HepG2 (cell line): ENCODE data around the gene CPT1A. TPM values are rescaled to one million over a fixed set of nuclear protein-coding genes. Genes with fewer than 3 reads are reported as not detected.

Experiments
- BRD4 ChIP-seq: sonication (generic); formaldehyde crosslinking; IDR thresholded peaks from 2 replicates; pipeline ENCODE4 v1.4.0; 2020; ENCODE audit warnings: missing genetic modification reagents
- EZH2 ChIP-seq: conservative IDR thresholded peaks from 2 replicates; pipeline ENCODE4 v1.6.1; 2012; ENCODE audit warnings: mild to moderate bottlenecking, low read depth, low read length, moderate library complexity
- GPN1 ChIP-seq: sonication (generic); formaldehyde crosslinking; IDR thresholded peaks from 2 replicates; pipeline ENCODE4 v1.5.1; 2020; ENCODE audit warnings: missing genetic modification reagents, borderline replicate concordance
- HDAC1 ChIP-seq: sonication (generic); formaldehyde crosslinking; IDR thresholded peaks from 2 replicates; pipeline ENCODE4 v1.5.1; 2020; ENCODE audit warnings: mild to moderate bottlenecking, missing genetic modification reagents
- HNF4G ChIP-seq, 2 experiments: sonication (generic) in 1 of 2; formaldehyde crosslinking in 1 of 2; IDR thresholded peaks; 2 replicates each; pipeline versions ENCODE4 v1.4.0 to v1.6.1; 2011 to 2020; ENCODE audit warnings: borderline replicate concordance in 2 of 2, low read depth in 2 of 2, mild to moderate bottlenecking in 2 of 2, low read length in 1 of 2, missing genetic modification reagents in 1 of 2, moderate library complexity in 1 of 2
- MAX ChIP-seq: IDR thresholded peaks from 2 replicates; pipeline ENCODE4 v1.6.1; 2012; ENCODE audit warnings: inconsistent platforms
- MEF2D ChIP-seq: sonication (generic); formaldehyde crosslinking; IDR thresholded peaks from 2 replicates; pipeline ENCODE4 v1.5.1; 2020; ENCODE audit warnings: mild to moderate bottlenecking, missing genetic modification reagents
- MXD4 ChIP-seq: IDR thresholded peaks from 2 replicates; pipeline ENCODE4 v1.6.1; 2016; ENCODE audit warnings: mild to moderate bottlenecking, missing biosample characterization, missing genetic modification reagents
- MXI1 ChIP-seq: IDR thresholded peaks from 3 replicates; pipeline ENCODE4 v1.6.1; 2012; ENCODE audit warnings: low read depth, low read length, inconsistent platforms, borderline replicate concordance
- NFATC3 ChIP-seq: sonication (generic); formaldehyde crosslinking; IDR thresholded peaks from 2 replicates; pipeline ENCODE4 v1.5.1; 2020; ENCODE audit warnings: mild to moderate bottlenecking, missing genetic modification reagents
- RXRA ChIP-seq: sonication (generic); formaldehyde crosslinking; IDR thresholded peaks from 2 replicates; pipeline ENCODE4 v1.5.1; 2020; ENCODE audit warnings: missing genetic modification reagents
- SAP130 ChIP-seq: IDR thresholded peaks from 2 replicates; pipeline ENCODE4 v1.6.1; 2016; ENCODE audit warnings: low read depth
- SKIL ChIP-seq: sonication (generic); formaldehyde crosslinking; IDR thresholded peaks from 2 replicates; pipeline ENCODE4 v1.8.0; 2022; ENCODE audit warnings: missing genetic modification reagents, mild to moderate bottlenecking, moderate library complexity, borderline replicate concordance
- TBX3 ChIP-seq: fragments of 450-650 bp; IDR thresholded peaks from 2 replicates; pipeline ENCODE4 v1.6.1; 2017; ENCODE audit warnings: antibody characterized with exemption, mild to moderate bottlenecking, inconsistent platforms, borderline replicate concordance
- ZFP36L2 ChIP-seq: sonication (generic); formaldehyde crosslinking; IDR thresholded peaks from 2 replicates; pipeline ENCODE4 v1.4.0; 2020; ENCODE audit warnings: missing genetic modification reagents
- ZFP41 ChIP-seq: sonication (generic); formaldehyde crosslinking; IDR thresholded peaks from 2 replicates; pipeline ENCODE4 v1.4.0; 2020; ENCODE audit warnings: mild to moderate bottlenecking, missing genetic modification reagents, borderline replicate concordance
- ZFX ChIP-seq: sonication (generic); formaldehyde crosslinking; IDR thresholded peaks from 2 replicates; pipeline ENCODE4 v1.4.0; 2020; ENCODE audit warnings: mild to moderate bottlenecking, low read depth, missing genetic modification reagents, moderate library complexity
- ZNF234 ChIP-seq: sonication (generic); formaldehyde crosslinking; conservative IDR thresholded peaks from 2 replicates; pipeline ENCODE4 v1.5.1; 2020; ENCODE audit warnings: mild to moderate bottlenecking, missing genetic modification reagents
- ZNF460 ChIP-seq: sonication (generic); formaldehyde crosslinking; IDR thresholded peaks from 2 replicates; pipeline ENCODE4 v1.5.1; 2020; ENCODE audit warnings: missing genetic modification reagents, mild to moderate bottlenecking, borderline replicate concordance
- ZNF567 ChIP-seq: sonication (generic); formaldehyde crosslinking; IDR thresholded peaks from 2 replicates; pipeline ENCODE4 v1.8.1; 2023; ENCODE audit warnings: mild to moderate bottlenecking, missing genetic modification reagents, borderline replicate concordance
- polyA plus RNA-seq, 8 experiments: library from polyadenylated mRNA; depleted of rRNA in 3 of 8; stranded (reverse) in 7 of 8; unstranded in 1 of 8; fragments of >200 nt; fragmentation: Illumina TruSeq in 4 of 8; extraction: Trizol in 4 of 8; gene quantifications; 2 replicates each; pipeline versions ENCODE4 v1.2.1 to v1.2.3, GENCODE V29; 2011 to 2016; ENCODE audit warnings: low read depth in 4 of 8, missing spikeins in 1 of 8, mixed read lengths in 1 of 8; ENCODE audit not compliant: insufficient read depth in 1 of 8
- total RNA-seq, 5 experiments: library from RNA; depleted of rRNA; stranded (reverse); fragments of >200 nt; fragmentation: Illumina TruSeq; extraction: Trizol; gene quantifications; 2 replicates each; pipeline ENCODE4 v1.2.3, GENCODE V29; 2016; ENCODE audit warnings: low read depth in 1 of 5
- TF ChIP-seq, protein P1 (sequence below): IDR thresholded peaks from 2 replicates; pipeline ENCODE4 v1.6.1; 2016; ENCODE audit warnings: mild to moderate bottlenecking, missing biosample characterization, missing genetic modification reagents
- TF ChIP-seq, protein P2 (sequence below): sonication (generic); formaldehyde crosslinking; IDR thresholded peaks from 2 replicates; pipeline ENCODE4 v1.8.0; 2022; ENCODE audit warnings: missing genetic modification reagents, mild to moderate bottlenecking, borderline replicate concordance
- TF ChIP-seq, protein P3 (sequence below): conservative IDR thresholded peaks from 2 replicates; pipeline ENCODE4 v1.6.1; 2018; ENCODE audit warnings: missing genetic modification reagents

Gene CPT1A
- total and polyA plus RNA-seq, 2 of the 13 experiments (the other 11 are each of a cell fraction or from before 2014, with no cell fraction given), result 7.0 to 7.1 TPM

DNA sequence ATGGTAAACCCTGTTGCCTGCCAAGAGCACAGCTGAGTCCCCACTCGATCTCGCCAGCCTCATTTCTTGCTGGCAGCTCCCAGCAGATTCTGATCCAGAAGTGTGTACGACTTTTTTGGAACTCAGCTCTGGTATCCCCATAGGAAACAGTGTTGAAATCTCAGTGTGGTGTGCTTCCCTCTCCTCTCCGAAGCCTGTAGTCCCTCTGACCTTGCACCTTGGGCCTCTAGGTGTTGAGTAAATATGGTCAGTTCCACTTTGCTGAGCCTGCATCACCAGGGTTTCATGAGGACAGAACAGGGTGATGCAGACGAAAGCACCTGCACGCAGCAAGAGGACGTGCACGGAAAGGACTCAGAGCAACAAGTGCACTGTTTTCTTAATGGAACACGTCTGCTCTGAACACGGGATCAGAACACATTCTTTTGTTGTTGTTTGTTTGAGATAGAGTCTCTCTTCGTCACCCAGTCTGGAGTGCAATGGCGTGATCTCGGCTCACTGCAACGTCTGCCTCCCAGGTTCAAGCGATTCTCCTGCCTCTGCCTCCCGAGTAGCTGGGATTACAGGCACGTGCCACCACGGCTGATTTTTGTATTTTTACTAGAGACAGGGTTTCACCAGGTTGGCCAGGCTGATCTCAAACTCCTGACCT lies 3.8 kb upstream of the CPT1A start (continued):
- TF ChIP-seq SKIL (CRISPR knock-in tag) (peak; percentile 99), MXI1 (peak; percentile 81; the same call in 2 of the 3 replicates), MAX (peak; percentile 89), RXRA (CRISPR knock-in tag) (peak; percentile 99), ZFX (CRISPR knock-in tag) (peak; percentile 76), ZNF234 (0 out of 2 replicates have a peak, but pooled peaks have one; percentile 60), ZFP36L2 (CRISPR knock-in tag) (no peak), MXD4 (CRISPR knock-in tag) (peak; percentile 74; the same call in 1 of the 2 replicates), HDAC1 (peak; percentile 98), TBX3 (peak; percentile 99), ZNF567 (CRISPR knock-in tag) (no peak; the same call in 1 of the 2 replicates), MEF2D (CRISPR knock-in tag) (0 out of 2 replicates have a peak, but pooled peaks have one; percentile 82), GPN1 (CRISPR knock-in tag) (no peak), NFATC3 (CRISPR knock-in tag) (0 out of 2 replicates have a peak, but pooled peaks have one; percentile 34), SAP130 (CRISPR knock-in tag) (peak; percentile 95), ZFP41 (CRISPR knock-in tag) (0 out of 2 replicates have a peak, but pooled peaks have one; percentile 34), HNF4G (IDR thresholded peaks at IDR 0.05; ENCODE audit: borderline replicate concordance, low read depth, low read length) (peak; percentile 86), HNF4G (CRISPR knock-in tag; IDR thresholded peaks at IDR 0.05; ENCODE audit: borderline replicate concordance, low read depth) (peak; percentile 91), BRD4 (CRISPR knock-in tag) (peak; percentile 91), EZH2 (no peak), ZNF460 (CRISPR knock-in tag) (peak; percentile 90)
- TF ChIP-seq, protein P1, sequence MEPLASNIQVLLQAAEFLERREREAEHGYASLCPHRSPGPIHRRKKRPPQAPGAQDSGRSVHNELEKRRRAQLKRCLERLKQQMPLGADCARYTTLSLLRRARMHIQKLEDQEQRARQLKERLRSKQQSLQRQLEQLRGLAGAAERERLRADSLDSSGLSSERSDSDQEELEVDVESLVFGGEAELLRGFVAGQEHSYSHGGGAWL (CRISPR knock-in tag), result no peak
- TF ChIP-seq, protein P2, sequence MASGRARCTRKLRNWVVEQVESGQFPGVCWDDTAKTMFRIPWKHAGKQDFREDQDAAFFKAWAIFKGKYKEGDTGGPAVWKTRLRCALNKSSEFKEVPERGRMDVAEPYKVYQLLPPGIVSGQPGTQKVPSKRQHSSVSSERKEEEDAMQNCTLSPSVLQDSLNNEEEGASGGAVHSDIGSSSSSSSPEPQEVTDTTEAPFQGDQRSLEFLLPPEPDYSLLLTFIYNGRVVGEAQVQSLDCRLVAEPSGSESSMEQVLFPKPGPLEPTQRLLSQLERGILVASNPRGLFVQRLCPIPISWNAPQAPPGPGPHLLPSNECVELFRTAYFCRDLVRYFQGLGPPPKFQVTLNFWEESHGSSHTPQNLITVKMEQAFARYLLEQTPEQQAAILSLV, result peak; percentile 67; the same call in 1 of the 2 replicates
- TF ChIP-seq, protein P3, sequence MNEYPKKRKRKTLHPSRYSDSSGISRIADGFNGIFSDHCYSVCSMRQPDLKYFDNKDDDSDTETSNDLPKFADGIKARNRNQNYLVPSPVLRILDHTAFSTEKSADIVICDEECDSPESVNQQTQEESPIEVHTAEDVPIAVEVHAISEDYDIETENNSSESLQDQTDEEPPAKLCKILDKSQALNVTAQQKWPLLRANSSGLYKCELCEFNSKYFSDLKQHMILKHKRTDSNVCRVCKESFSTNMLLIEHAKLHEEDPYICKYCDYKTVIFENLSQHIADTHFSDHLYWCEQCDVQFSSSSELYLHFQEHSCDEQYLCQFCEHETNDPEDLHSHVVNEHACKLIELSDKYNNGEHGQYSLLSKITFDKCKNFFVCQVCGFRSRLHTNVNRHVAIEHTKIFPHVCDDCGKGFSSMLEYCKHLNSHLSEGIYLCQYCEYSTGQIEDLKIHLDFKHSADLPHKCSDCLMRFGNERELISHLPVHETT, result 0 out of 2 replicates have a peak, but pooled peaks have one; percentile 38
